ENCODE data around the gene EPHA1. TPM values are rescaled to one million over a fixed set of nuclear protein-coding genes. Genes with fewer than 3 reads are reported as not detected.
A peak's percentile ranks its signal among the peaks of the same experiment; 100 is the strongest.

The EPHA1 gene
- total RNA-seq, 2 donors from 2014 or later = 0.71 TPM; not detected in 1

- peaks cover 0 to 15% of the 10 kb centered on the region in 2 donors for H3K4me1 ChIP-seq
- no peak for TF ChIP-seq CTCF (IDR thresholded peaks at IDR 0.05)
- H3K27ac ChIP-seq = no peak within 1 kb of the TSS
- H3K9me3 ChIP-seq = no peaks in the 10 kb centered on the region
- H3K36me3 ChIP-seq = no peaks in the 10 kb centered on the region
- peaks cover 10 to 14% of the 10 kb centered on the region in 2 donors for H3K27me3 ChIP-seq
- H3K4me3 ChIP-seq = peak within 1 kb of the TSS; percentile 37 to 61
- no peak for DNase-seq (ENCODE audit: low spot score)
Observed at GRCh38 chr7:143362131-143363015, 46.3 kb downstream of the EPHA1 start, which contains the start of gene FAM131B. Gene FAM131B, minus strand, starts transcription at chr7:143362713. Its CDS starts 110 bp downstream, at chr7:143362603.

GRCh38 chr7:143361552-143362130 lies 47.0 kb downstream of the EPHA1 start:
- Histone ChIP-seq H3K4me3 (peak overlapping the region; percentile 37 to 61), H3K27me3 (peaks cover 10 to 14% of the 10 kb centered on the region in 2 donors), H3K27ac (no peak overlapping the region), H3K4me1 (peaks cover 0 to 15% of the 10 kb centered on the region in 2 donors), H3K9me3 (no peaks in the 10 kb centered on the region), H3K36me3 (no peaks in the 10 kb centered on the region)
- DNase-seq (ENCODE audit: low spot score) = no peak
- no peak for TF ChIP-seq CTCF (IDR thresholded peaks at IDR 0.05)

GRCh38 chr7:143360788-143361551 lies 47.7 kb downstream of the EPHA1 start:
- no peaks in the 10 kb centered on the region for H3K36me3 ChIP-seq
- peaks cover 0 to 15% of the 10 kb centered on the region in 2 donors for H3K4me1 ChIP-seq
- H3K9me3 ChIP-seq = no peaks in the 10 kb centered on the region
- DNase-seq (ENCODE audit: low spot score) = no peak
- peaks cover 10 to 14% of the 10 kb centered on the region in 2 donors for H3K27me3 ChIP-seq
- peak overlapping the region in 1 of 2 donors; percentile 61 for H3K4me3 ChIP-seq
- no peak overlapping the region for H3K27ac ChIP-seq
- TF ChIP-seq CTCF (IDR thresholded peaks at IDR 0.05) = no peak

GRCh38 chr7:143359771-143360353 lies 48.8 kb downstream of the EPHA1 start:
- DNase-seq (ENCODE audit: low spot score) = no peak
- Histone ChIP-seq H3K4me1 (peaks cover 0 to 15% of the 10 kb centered on the region in 2 donors), H3K36me3 (no peaks in the 10 kb centered on the region), H3K9me3 (no peaks in the 10 kb centered on the region), H3K4me3 (no peak overlapping the region), H3K27ac (no peak overlapping the region), H3K27me3 (peaks cover 10 to 14% of the 10 kb centered on the region in 2 donors)
- TF ChIP-seq CTCF (IDR thresholded peaks at IDR 0.05) = no peak

GRCh38 chr7:143358626-143359025 lies 50.0 kb downstream of the EPHA1 start:
- Histone ChIP-seq H3K9me3 (no peaks in the 10 kb centered on the region), H3K27me3 (peaks cover 10 to 14% of the 10 kb centered on the region in 2 donors), H3K4me1 (peaks cover 0 to 15% of the 10 kb centered on the region in 2 donors), H3K36me3 (no peaks in the 10 kb centered on the region), H3K27ac (no peak overlapping the region), H3K4me3 (no peak overlapping the region)
- no peak for TF ChIP-seq CTCF (IDR thresholded peaks at IDR 0.05)
- DNase-seq (ENCODE audit: low spot score) = no peak

Measured in right atrium auricular region (tissue), 2 donors.